GM13976 (cell line): ENCODE data around the gene PRKCH.

Experiments used
- DNase-seq: peaks from one replicate; pipeline ENCODE4 v3.0.0; 2012; ENCODE audit warnings: low spot score
- in situ Hi-C: fragments of 300-500 bp; cut with MboI; formaldehyde crosslinking; loops from one replicate; pipeline ENCODE4 v1.12.0; 2022; ENCODE audit warnings: low sequenced_read_pairs, mixed read lengths, inconsistent platforms; ENCODE audit not compliant: unreplicated experiment
- TF ChIP-seq, protein P1 (sequence below): IDR thresholded peaks from 2 replicates; pipeline ENCODE4 v1.5.1; 2012; ENCODE audit warnings: borderline replicate concordance, mild to moderate bottlenecking; ENCODE audit not compliant: insufficient read depth; ENCODE audit errors: extremely low read depth, missing control alignments, control extremely low read depth

The PRKCH gene

DNA sequence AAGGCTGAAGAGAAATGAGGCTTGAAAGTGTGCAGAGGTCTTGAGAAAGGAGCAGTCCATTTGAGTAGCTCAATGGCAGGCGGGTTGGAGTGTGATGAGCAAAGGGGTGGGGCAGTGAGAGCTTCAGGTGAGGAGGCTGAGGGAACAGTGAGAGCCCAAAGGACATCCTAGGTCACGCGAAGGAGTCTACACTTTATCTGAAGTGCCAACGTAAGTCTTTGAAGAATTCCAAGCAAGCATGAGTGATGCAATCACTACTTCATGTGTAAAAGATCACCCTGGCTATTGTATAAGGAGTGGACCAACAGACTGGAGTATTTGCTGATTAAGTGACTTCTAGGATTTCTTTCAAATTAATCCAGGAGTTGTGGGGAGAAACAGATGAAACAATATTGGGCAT is 214.1 kb downstream of the PRKCH start:
- DNase-seq, result no peak
- TF ChIP-seq, protein P1, sequence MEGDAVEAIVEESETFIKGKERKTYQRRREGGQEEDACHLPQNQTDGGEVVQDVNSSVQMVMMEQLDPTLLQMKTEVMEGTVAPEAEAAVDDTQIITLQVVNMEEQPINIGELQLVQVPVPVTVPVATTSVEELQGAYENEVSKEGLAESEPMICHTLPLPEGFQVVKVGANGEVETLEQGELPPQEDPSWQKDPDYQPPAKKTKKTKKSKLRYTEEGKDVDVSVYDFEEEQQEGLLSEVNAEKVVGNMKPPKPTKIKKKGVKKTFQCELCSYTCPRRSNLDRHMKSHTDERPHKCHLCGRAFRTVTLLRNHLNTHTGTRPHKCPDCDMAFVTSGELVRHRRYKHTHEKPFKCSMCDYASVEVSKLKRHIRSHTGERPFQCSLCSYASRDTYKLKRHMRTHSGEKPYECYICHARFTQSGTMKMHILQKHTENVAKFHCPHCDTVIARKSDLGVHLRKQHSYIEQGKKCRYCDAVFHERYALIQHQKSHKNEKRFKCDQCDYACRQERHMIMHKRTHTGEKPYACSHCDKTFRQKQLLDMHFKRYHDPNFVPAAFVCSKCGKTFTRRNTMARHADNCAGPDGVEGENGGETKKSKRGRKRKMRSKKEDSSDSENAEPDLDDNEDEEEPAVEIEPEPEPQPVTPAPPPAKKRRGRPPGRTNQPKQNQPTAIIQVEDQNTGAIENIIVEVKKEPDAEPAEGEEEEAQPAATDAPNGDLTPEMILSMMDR, result no peak
- in situ Hi-C loops, result no loop called here

- no peak for DNase-seq
- TF ChIP-seq, protein P1, result no peak
Measured at GRCh38 chr14:61536661-61537562, 215.5 kb downstream of the PRKCH start.

GRCh38 chr14:61537563-61538463 is 216.4 kb downstream of the PRKCH start:
- TF ChIP-seq, protein P1, result no peak
- DNase-seq, result no peak
- in situ Hi-C loops, result no loop called here

More at GRCh38 chr14:61536661-61537562, 215.5 kb downstream of the PRKCH start:
- in situ Hi-C loops, result no loop called here

GRCh38 chr14:61538464-61539022 is 217.2 kb downstream of the PRKCH start:
- in situ Hi-C loops, result no loop called here
- TF ChIP-seq, protein P1, result no peak
- DNase-seq, result no peak

DNA sequence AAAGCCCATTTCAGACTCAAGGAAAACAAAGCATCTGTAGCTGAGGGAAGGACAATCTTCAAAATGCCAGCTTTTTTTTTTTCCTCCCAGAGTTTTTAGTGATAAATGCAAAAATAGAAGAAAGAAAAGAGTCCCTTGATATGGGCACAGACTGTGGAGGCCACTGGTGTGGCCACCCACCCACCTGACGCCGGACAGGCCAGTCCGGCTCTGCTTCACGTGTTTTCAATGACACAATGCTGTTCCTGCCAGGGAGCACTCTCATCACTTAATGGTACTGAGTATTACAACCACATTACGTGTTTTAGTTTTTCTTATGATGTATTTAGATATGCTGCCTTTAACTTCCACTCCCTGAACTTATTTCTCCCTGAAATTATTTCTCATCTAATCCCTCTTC is 218.3 kb downstream of the PRKCH start:
- in situ Hi-C loops, result no loop called here
- DNase-seq, result no peak
- TF ChIP-seq, protein P1, result no peak

DNA sequence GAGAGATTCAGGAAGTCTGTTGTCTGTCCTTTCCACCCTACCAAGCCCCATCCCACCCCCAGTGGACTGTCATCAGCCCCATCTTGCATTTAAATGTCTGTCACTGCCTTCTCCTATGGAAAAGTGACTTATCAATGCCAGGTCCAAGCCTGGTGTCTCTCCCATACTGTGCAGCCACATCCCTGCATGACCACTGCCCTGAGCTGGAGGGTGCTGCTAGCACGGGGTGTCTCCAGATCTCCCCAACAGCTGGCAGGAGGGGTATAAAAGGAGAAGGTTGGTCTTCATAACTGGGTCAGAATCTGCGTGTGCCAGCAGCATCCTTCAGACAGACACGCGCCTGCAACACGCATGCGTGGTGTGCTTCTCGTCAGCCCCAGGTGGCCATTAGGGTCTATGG is 219.6 kb downstream of the PRKCH start:
- in situ Hi-C loops, result no loop called here
- DNase-seq, result no peak
- TF ChIP-seq, protein P1, result no peak
